IPS-NIHi11 (cell line): ENCODE measurements around the gene CNN2.
"Not testable (repeated sequence)": the region's sequence is repeated elsewhere in the genome, so short reads cannot be mapped to it uniquely, and the experiment has no call there.

Experiments used
- DNase-seq: peaks from one replicate; pipeline ENCODE4 v3.0.0; 2012; ENCODE audit warnings: mixed read lengths, low spot score

Gene CNN2

GRCh38 chr19:1010586-1011510 lies 15.6 kb upstream of the CNN2 start:
- DNase-seq = no peak

- no peak for DNase-seq
Observed at GRCh38 chr19:1011831-1012333, 14.5 kb upstream of the CNN2 start.

GRCh38 chr19:1012334-1012733 lies 14.1 kb upstream of the CNN2 start:
- no peak for DNase-seq

- DNase-seq = no peak
Observed at GRCh38 chr19:1013218-1013617, 13.2 kb upstream of the CNN2 start.

- no peak for DNase-seq
Observed at GRCh38 chr19:1014161-1015060, 12.0 kb upstream of the CNN2 start.

- DNase-seq = no peak
Observed at GRCh38 chr19:1015061-1015781, 11.2 kb upstream of the CNN2 start.

- peak; percentile 63 for DNase-seq
Observed at GRCh38 chr19:1015782-1016646, 10.4 kb upstream of the CNN2 start.

- no peak for DNase-seq
Observed at GRCh38 chr19:1016647-1017114, 9.7 kb upstream of the CNN2 start.

- DNase-seq = no peak
Observed at GRCh38 chr19:1017115-1017905, 9.1 kb upstream of the CNN2 start.

GRCh38 chr19:1017906-1018305 lies 8.5 kb upstream of the CNN2 start:
- no peak for DNase-seq

GRCh38 chr19:1018393-1018792 lies 8.0 kb upstream of the CNN2 start:
- DNase-seq = no peak

- no peak for DNase-seq
Observed at GRCh38 chr19:1018932-1019615, 7.3 kb upstream of the CNN2 start.

- no peak for DNase-seq
Observed at GRCh38 chr19:1019616-1019961, 6.8 kb upstream of the CNN2 start.

GRCh38 chr19:1019980-1020867 lies 6.2 kb upstream of the CNN2 start:
- no peak for DNase-seq

- peak; percentile 95 for DNase-seq
Observed at GRCh38 chr19:1020868-1021425, 5.5 kb upstream of the CNN2 start, which contains the start of gene TMEM259. TMEM259 (minus strand) TSS chr19:1021123; CDS start chr19:1020996, 127 bp downstream.

GRCh38 chr19:1023883-1024188 lies 2.6 kb upstream of the CNN2 start:
- DNase-seq = not testable (repeated sequence)

GRCh38 chr19:1025080-1025479 lies 1.3 kb upstream of the CNN2 start:
- not testable (repeated sequence) for DNase-seq
